WTC11 (cell line): ENCODE measurements around the gene AMMECR1L.

ENCODE experiments used
- SMAD4 ChIP-seq: sonication (generic); formaldehyde crosslinking; IDR thresholded peaks from 2 replicates; pipeline ENCODE4 v1.8.0; 2022; ENCODE audit warnings: mild to moderate bottlenecking, missing genetic modification reagents
- TEAD4 ChIP-seq: sonication (generic); formaldehyde crosslinking; IDR thresholded peaks from 2 replicates; pipeline ENCODE4 v1.8.0; 2022; ENCODE audit warnings: mild to moderate bottlenecking, missing genetic modification reagents

DNA sequence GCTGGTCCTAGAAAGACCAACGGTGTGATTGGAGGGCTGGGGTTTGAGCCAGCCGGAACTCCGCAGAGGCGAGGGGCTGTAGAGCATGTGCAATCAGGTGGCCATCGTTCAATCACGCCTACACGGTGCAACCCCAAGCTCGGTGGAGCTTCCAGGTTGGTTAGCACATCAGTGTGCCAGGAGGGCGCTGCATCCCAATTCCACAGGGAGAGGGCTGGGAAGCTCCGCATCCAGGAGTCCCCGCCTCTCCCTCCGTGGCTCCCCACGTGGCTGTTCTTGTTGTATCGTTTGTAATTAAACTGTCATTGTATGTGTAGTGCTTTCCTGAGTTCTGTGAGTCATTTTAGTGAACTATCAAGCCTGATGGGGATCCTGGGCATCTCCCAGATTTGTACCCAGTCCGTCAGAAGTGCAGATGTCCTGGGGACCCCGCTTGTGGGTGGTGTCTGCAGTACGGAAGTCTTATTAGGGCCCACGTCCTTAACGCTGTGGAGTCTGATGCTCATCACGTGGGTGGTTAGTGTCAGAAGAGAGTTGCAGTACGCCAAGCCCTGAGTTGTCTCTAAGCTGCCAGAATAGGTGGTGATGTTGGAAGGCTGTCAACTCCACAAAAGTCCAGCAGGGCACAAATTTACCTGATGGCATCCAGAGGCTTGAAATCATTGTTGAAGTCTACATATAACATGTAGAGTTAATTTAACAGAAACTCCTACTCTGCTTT is 20.6 kb upstream of the AMMECR1L start:
- TF ChIP-seq SMAD4 (no peak), TEAD4 (CRISPR knock-in tag) (no peak)
